ENCODE measurements around the gene CRELD2.

Gene CRELD2, protein sequence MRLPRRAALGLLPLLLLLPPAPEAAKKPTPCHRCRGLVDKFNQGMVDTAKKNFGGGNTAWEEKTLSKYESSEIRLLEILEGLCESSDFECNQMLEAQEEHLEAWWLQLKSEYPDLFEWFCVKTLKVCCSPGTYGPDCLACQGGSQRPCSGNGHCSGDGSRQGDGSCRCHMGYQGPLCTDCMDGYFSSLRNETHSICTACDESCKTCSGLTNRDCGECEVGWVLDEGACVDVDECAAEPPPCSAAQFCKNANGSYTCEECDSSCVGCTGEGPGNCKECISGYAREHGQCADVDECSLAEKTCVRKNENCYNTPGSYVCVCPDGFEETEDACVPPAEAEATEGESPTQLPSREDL

DNA sequence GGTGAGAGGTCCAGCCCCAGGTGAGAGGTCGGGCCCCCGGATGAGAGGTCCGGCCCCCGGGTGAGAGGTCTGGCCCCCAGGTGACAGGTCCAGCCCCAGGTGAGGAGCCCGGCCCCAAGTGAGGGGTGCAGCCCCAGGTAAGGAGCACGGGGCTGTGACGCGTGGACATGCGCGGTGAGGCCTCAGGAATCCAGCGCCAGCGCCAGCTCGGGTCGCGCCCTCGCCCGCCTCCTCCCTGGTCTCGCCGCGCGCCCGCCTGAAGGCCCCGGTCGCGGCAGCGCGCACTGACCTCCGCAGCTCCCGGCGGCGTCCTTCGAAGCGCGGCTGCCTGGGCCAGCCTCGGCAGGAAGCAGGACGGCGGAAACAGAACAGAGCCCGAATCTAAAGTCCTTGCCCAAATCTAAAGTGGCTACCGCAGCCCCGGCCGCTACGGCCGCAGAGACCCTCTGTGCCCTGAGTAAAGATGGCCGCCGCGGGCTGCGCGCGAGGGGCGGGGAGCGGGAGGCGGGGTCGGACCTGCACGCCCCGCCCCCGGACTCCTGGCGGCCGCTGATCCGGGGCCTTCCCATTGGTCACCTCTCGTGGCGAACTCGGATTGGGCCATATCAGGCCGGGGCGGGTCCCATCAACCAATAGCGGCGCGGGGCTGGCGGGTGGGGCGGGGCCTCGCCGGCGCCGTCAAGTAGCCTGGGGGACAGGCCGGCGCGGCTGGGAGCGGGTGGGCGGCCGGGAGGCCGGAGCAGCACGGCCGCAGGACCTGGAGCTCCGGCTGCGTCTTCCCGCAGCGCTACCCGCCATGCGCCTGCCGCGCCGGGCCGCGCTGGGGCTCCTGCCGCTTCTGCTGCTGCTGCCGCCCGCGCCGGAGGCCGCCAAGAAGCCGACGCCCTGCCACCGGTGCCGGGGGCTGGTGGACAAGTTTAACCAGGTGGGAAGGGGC is at the start of gene CRELD2, which contains the start of gene ALG12:
Gene CRELD2 (plus strand): TSS at position 661 of the 937 bp plus-strand sequence. CDS start 136 bp downstream, at position 797.
Gene ALG12 (minus strand): TSS at position 465 of the 937 bp plus-strand sequence. CDS start 4,673 bp downstream, outside the sequence.
- DNase-seq: peak; percentile 91
- in situ Hi-C loops (cut with HindIII; ENCODE audit: low pct_ligation_motif_present, low pct_unique_long_range_greater_than_20kb, low sequenced_read_pairs): no loop called here

DNA sequence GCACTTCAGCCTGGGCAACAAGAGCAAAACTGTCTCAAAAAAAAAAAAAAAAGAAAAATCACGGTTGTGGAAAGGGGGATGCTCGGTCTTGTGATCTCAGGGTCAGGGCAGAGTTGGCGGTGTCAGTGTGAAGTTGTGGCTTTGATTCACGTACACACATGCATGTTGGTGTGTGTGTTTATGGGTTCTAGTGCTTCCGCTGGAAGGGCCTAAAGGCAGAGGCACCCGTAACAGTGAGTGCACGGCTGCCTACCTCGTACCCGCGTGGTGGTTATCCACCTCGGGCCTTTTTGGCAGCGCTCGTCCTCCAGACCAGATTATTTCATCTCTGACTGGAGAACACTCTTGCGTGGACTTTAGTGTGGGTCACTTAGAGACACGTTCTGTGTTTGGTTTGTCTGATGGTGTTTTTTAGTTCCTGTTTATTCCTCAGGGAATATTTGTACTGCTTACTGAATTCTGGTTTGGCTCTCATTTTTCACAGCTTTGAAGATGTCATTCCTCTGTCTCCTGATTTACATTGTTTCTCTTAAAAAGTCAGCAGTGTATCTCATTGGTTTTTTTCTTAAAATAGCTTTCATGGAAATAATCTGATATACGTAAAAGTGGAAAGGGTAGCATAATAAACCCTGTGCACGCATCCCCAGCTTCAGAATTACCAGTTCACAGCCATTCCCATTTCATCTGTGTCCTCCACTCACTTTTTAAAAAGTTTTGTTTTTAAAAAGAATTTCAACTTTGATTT is 49.2 kb upstream of the CRELD2 start:
- no peak for DNase-seq
- in situ Hi-C loops (cut with HindIII; ENCODE audit: low pct_ligation_motif_present, low pct_unique_long_range_greater_than_20kb, low sequenced_read_pairs): no loop called here

DNA sequence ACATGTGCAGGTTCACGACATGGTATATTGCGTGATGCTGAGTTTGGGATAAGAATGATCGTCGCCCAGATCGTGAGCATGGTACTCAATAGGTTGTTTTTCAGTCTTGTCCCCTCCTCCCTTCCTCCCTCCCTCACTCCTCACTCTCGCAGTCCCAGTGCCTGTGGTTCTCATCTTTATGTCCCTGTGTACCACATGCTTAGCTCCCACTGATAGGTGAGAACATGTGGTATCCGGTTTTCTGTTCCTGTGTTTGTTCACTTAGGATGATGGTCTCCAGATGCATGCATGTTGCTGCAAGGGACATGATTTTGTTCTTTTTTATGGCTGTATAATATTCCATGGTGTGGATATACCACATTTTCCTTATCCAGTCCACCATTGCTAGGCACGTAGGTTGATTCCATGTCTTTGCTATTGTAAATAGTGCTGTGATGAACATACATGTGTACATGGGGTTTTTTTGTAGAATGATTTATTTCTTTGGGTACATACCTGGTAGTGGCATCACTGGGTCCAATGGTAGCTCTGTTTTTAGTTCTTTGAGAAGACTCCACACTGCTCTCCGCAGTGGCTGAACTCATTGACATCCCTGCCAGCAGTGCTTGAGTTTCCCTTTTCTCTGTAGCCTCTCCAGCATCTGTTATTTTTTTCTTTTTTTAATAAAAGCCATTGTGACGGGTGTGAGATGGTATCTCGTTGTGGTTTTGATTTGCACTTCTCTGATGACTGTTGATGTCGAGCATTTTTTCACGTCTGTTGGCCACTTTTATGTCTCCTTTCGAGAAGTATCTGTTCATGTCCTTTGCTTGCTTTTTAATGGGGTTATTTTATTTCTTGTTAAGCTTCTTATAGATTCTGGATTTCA is 48.4 kb upstream of the CRELD2 start:
- in situ Hi-C loops (cut with HindIII; ENCODE audit: low pct_ligation_motif_present, low pct_unique_long_range_greater_than_20kb, low sequenced_read_pairs): no loop called here

DNA sequence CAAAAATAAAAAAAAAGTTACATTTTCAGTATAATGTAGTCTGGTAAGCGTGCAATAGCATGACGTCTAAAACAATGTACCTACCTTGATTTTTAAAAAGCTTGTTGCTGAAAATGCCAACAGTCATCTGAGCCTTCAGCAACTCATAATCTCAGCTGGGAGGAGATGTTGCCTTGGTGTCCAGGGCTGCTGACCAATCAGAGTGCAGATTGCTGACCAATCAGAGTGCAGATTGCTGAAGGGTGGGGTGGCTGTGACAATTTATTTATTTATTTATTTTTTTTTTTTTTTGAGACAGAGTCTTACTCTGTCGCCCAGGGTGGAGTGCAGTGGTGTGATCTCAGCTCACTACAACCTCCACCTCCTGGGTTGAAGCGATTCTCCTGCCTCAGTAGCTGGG is 47.0 kb upstream of the CRELD2 start:
- no peak for DNase-seq
- in situ Hi-C loops (cut with HindIII; ENCODE audit: low pct_ligation_motif_present, low pct_unique_long_range_greater_than_20kb, low sequenced_read_pairs): no loop called here

More for the DNA sequence above, 48.4 kb upstream of the CRELD2 start:
- no peak for DNase-seq

DNA sequence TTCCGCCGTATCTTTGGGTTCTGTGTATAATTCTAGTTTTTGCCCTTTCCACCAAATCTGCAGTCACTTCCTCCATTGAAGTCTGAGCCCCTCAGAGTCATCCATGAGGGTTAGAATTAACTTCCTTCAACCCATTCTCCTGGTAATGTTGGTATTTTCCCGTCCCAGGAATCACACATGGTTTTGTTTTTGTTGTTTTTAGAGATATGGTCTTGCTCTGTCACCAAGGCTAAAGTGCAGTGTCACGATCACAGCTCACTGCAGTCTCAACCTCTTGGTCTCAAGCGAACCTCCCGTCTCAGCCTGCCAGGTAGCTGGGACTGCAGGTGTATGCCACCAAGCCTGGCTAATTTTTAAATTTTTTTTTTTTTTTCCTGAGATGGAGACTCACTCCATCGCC is 46.1 kb upstream of the CRELD2 start:
- DNase-seq: no peak
- in situ Hi-C loops (cut with HindIII; ENCODE audit: low pct_ligation_motif_present, low pct_unique_long_range_greater_than_20kb, low sequenced_read_pairs): no loop called here

DNA sequence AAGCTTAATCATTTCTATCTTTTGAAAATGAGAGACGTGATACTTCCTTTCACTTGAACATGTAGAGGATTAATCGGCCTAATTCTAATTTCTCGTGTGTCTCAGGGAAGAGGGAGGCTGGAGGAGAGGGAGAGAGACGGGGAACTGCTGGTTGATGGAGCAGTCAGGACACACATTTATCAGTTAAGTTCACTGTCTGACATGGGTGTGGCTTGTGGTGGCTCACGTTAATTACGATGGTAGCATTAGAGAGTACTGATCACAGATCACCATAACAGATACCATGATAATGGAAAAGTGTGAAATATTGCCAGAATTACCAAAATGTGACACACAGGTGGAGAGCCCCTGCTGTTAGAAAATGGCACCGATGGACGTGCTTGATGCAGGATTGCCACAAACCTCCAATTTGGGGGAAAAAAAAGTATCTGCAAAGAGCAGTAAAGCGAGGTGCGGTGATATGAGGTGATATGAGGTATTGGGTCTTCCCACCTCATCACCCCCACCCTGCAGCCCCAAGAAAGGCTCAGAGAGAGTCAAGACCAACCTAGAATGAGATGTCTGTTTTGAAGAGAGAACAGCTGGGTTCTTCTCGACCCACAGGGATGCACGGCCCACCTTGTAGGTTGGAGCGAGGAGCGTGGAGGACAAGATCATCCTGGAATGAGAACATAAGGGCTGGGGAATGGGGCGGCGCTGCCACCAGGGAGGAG is 45.0 kb upstream of the CRELD2 start:
- DNase-seq: no peak
- in situ Hi-C loops (cut with HindIII; ENCODE audit: low pct_ligation_motif_present, low pct_unique_long_range_greater_than_20kb, low sequenced_read_pairs): no loop called here

DNA sequence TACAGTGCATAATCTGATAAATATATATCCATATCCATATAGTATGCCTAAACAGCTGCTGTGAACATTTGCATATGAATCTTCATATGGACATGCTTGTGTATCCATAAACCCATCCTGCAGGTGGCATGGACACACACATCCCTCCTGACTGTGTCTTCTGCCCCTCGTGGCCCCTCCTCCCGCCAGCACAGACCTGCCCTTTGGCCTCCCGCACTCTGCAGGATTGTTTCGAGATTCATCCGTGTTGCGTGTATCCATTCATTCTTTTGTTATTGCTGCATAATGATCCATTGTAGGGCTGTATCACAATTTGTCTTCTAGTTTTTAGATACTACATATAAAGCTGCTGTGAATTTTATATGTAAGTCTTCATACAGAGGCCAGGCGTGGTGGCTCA is 40.8 kb upstream of the CRELD2 start:
- no peak for DNase-seq
- in situ Hi-C loops (cut with HindIII; ENCODE audit: low pct_ligation_motif_present, low pct_unique_long_range_greater_than_20kb, low sequenced_read_pairs): no loop called here

DNA sequence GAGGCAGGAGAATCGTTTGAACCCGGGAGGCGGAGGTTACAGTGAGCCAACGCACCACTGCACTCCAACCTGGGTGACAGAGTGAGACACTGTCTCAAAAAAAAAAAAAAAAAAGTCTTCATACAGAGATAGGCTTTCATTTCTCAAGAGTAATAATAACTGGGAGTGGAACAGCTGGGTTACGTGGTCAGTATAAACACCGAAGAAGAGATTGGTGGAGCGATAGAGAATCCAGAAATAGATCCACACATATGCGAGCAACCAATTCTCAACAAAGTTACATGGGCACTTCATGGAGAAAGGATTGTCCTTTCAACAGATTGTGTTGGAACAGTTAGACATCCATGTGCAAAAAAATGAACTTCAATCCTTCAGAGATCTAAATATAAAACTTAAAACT is 40.2 kb upstream of the CRELD2 start:
- DNase-seq: no peak
- in situ Hi-C loops (cut with HindIII; ENCODE audit: low pct_ligation_motif_present, low pct_unique_long_range_greater_than_20kb, low sequenced_read_pairs): no loop called here

DNA sequence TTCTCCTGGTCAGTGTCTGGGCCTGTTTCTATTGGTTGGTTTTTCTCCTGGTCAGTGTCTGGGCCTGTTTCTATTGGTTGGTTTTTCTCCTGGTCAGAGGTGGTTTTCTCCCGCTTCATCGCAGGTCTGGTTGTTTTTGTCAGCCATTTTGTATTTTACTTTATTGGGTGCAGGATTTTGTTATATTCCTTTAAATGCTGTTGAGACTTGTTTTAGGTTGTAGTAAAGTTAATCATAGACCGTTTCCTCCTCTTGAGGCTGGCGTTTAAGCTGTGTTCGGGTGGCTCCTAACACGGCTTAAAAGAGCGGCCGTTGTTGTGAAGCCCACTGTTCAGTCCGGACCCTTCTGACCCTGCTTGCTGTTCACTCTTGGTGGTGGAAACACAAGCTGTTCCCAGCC is 38.6 kb upstream of the CRELD2 start:
- in situ Hi-C loops (cut with HindIII; ENCODE audit: low pct_ligation_motif_present, low pct_unique_long_range_greater_than_20kb, low sequenced_read_pairs): no loop called here
- no peak for DNase-seq

DNA sequence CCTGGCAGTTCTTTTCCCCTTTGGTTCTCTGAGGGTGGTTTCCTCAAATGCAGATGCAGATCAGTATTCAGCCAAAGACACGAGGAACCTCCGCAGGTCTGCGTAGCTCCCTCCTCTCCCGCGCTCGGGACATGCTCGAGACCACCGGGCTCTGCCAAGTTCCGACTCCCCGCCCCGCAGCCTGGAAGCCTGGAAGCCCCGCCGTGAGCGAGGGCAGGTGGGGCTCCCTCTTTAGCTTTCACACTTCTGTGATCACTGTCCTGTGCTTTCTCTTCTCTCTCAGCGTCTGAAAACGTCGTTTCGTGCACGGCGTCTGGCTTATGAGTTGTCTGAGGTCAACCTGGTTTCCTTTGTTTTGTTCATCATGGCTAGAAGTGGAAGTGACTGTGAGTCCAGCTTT is 38.2 kb upstream of the CRELD2 start:
- no peak for DNase-seq
- in situ Hi-C loops (cut with HindIII; ENCODE audit: low pct_ligation_motif_present, low pct_unique_long_range_greater_than_20kb, low sequenced_read_pairs): no loop called here

DNA sequence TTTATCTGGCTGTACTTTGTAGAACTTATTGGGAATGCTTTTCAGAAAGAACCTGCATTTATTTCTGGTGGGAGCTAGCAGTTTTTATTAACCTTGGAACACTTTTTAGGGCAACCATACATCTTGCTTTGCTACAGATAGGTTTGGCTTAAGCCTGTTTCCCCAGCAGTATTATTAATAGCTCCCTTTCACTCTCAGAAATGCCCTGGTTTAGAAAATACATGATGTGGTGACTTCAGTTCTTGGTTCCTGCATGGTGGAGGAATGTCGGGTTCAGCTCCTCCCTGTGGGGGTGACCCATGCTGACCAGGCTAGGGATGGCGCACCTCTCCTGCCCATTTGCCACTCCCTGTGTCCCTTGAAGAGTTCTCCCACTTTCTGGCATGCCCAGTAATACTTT is 36.6 kb upstream of the CRELD2 start:
- in situ Hi-C loops (cut with HindIII; ENCODE audit: low pct_ligation_motif_present, low pct_unique_long_range_greater_than_20kb, low sequenced_read_pairs): no loop called here
- no peak for DNase-seq

DNA sequence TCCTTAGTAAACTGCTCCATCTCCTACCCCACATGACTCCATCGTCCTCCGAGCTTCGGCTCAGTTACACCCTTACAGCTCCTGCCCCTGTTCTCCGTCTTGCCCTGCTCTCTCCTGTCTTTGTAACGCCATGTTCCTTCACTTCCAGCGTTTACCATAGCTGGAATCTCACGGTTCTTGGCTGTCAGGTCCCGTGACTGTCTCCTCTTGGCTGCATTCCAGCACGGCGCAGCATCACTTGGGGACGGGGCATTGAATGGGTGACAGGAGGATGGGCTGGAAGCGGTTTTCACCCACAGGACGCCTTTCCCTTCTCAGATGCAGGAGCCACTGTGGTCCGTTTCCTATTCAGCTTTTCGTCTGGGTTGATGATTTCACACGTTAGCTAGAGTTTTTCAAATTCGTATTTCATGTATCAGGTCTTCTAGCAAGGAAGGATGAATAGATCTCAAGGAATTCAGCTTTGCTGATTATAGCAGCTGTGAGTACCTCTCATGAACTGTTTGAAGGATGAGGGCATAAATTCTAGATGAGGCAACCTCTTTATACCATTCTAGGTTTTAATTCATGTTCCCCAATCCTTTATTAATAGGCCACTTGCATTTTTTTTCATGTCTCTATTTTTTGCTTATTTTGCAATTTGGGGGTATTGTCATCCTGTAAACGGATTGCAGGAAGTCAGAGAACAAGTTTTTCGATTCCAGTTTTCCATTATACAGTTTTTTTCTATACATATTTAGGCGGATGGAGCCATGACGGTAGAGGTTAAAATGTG is 35.7 kb upstream of the CRELD2 start:
- in situ Hi-C loops (cut with HindIII; ENCODE audit: low pct_ligation_motif_present, low pct_unique_long_range_greater_than_20kb, low sequenced_read_pairs): no loop called here
- DNase-seq: no peak

DNA sequence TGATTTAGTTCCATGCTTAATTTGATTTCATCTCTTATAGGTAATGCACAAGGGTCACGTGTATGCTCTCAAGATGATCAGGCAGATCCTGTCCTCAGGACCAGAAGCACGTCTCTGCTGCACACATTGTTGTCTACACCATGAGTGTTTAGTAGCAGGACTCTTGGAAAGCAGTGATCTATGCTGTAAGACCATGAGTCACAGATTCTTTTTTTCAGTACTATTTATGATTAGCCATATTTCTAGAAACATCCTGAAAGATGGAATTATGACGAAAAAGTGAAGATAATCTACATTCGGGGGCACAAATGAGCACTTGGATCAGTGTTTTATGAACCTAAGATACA is 35.2 kb upstream of the CRELD2 start:
- in situ Hi-C loops (cut with HindIII; ENCODE audit: low pct_ligation_motif_present, low pct_unique_long_range_greater_than_20kb, low sequenced_read_pairs): no loop called here
- DNase-seq: no peak

DNA sequence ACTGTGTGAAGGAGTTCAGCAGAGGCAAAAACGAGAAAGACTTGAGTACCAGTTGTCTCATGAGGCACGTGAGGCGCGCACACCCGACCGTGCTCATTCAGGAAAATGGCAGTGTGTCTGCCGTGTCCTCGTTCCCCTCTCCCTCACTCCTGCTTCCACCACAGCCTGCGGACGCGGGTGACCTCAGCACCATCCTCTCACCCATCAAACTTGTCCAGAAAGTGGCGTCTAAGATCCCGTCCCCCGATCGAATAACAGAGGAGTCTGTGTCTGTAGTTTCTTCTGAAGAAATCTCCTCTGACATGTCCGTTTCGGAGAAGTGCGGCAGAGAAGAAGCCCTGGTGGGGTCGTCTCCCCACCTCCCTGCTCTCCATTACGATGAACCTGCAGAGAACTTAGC is 34.4 kb upstream of the CRELD2 start:
- DNase-seq: no peak
- in situ Hi-C loops (cut with HindIII; ENCODE audit: low pct_ligation_motif_present, low pct_unique_long_range_greater_than_20kb, low sequenced_read_pairs): no loop called here

DNA sequence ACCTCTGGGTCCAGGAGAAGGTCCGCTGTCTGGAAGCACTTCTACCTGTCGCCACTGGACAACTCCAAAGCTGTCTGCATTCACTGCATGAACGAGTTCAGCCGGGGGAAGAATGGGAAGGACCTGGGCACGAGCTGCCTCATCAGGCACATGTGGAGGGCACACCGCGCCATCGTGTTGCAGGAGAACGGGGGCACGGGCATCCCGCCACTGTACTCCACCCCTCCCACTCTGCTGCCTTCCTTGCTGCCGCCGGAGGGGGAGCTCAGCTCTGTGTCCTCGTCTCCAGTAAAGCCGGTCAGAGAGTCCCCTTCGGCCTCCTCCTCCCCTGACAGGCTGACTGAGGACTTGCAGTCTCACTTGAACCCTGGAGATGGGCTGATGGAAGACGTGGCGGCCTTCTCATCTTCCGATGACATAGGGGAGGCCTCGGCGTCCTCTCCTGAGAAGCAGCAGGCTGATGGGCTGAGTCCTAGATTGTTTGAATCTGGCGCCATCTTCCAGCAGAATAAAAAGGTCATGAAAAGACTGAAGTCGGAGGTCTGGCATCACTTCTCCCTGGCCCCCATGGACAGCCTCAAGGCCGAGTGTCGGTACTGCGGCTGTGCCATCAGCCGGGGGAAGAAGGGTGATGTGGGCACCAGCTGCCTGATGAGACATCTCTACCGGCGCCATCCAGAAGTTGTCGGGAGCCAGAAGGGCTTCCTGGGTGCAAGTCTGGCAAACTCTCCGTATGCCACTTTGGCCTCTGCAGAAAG is 33.8 kb upstream of the CRELD2 start:
- in situ Hi-C loops (cut with HindIII; ENCODE audit: low pct_ligation_motif_present, low pct_unique_long_range_greater_than_20kb, low sequenced_read_pairs): no loop called here

DNA sequence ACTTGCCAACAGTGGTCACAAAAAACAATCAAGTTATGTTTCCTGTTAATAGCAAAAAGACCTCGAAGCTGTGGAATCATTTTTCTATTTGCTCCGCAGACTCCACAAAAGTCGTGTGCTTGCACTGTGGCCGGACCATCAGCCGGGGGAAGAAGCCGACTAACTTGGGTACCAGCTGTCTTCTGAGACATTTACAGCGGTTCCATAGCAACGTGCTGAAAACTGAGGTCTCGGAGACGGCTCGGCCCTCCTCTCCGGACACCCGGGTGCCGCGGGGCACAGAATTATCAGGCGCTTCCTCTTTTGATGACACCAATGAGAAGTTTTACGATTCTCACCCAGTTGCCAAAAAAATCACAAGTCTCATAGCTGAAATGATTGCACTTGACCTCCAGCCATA is 33.2 kb upstream of the CRELD2 start:
- in situ Hi-C loops (cut with HindIII; ENCODE audit: low pct_ligation_motif_present, low pct_unique_long_range_greater_than_20kb, low sequenced_read_pairs): no loop called here
- no peak for DNase-seq

More for the DNA sequence above, 33.8 kb upstream of the CRELD2 start:
- no peak for DNase-seq

Data from ACHN (cell line).